SK-N-SH treated with all-trans-retinoic acid at 6 μM for 48 hours (cell line): ENCODE data around the gene PLA2G2A.

Experiments
- ATAC-seq: fragments of 200-7000 bp; cut with Tn5 transposase; 3 replicates; pipeline ENCODE4 v1.9.1; 2020; ENCODE audit warnings: mild to moderate bottlenecking, moderate library complexity
- ARNTL ChIP-seq: fragments of 450-650 bp; formaldehyde crosslinking; IDR thresholded peaks from 2 replicates; pipeline ENCODE4 v1.5.0; 2020; ENCODE audit warnings: low read depth, mild to moderate bottlenecking, moderate library complexity, borderline replicate concordance
- BACH2 ChIP-seq: fragments of 250-450 bp; sonication (Bioruptor Pico); IDR thresholded peaks from 2 replicates; pipeline ENCODE4 v1.9.0; 2021; ENCODE audit warnings: mild to moderate bottlenecking, borderline replicate concordance
- CREB5 ChIP-seq: fragments of 250-450 bp; sonication (Bioruptor Pico); IDR thresholded peaks from 2 replicates; pipeline ENCODE4 v1.5.1; 2020; ENCODE audit warnings: low read depth, mild to moderate bottlenecking, moderate library complexity
- CSDC2 ChIP-seq: fragments of 250-450 bp; sonication (Bioruptor Pico); IDR thresholded peaks from 2 replicates; pipeline ENCODE4 v1.5.0; 2020; ENCODE audit warnings: mild to moderate bottlenecking, moderate library complexity
- CSRNP3 ChIP-seq: fragments of 250-450 bp; sonication (Bioruptor Pico); IDR thresholded peaks from 2 replicates; pipeline ENCODE4 v1.5.1; 2021; ENCODE audit warnings: mild to moderate bottlenecking, moderate library complexity
- ESRRG ChIP-seq: fragments of 250-450 bp; sonication (Bioruptor Pico); IDR thresholded peaks from 2 replicates; pipeline ENCODE4 v1.6.1; 2021; ENCODE audit warnings: mild to moderate bottlenecking
- GLIS3 ChIP-seq: fragments of 250-450 bp; sonication (Bioruptor Pico); IDR thresholded peaks from 2 replicates; pipeline ENCODE4 v1.5.0; 2020; ENCODE audit warnings: mild to moderate bottlenecking, moderate library complexity
- ISL1 ChIP-seq: fragments of 250-450 bp; sonication (Bioruptor Pico); IDR thresholded peaks from 2 replicates; pipeline ENCODE4 v2.1.2; 2022; ENCODE audit warnings: mild to moderate bottlenecking, moderate library complexity
- OSR1 ChIP-seq: fragments of 250-450 bp; sonication (Bioruptor Pico); IDR thresholded peaks from 2 replicates; pipeline ENCODE4 v1.8.0; 2022; ENCODE audit warnings: moderate library complexity, mild to moderate bottlenecking, inconsistent platforms
- PATZ1 ChIP-seq: fragments of 250-450 bp; sonication (Bioruptor Pico); IDR thresholded peaks from 2 replicates; pipeline ENCODE4 v1.8.0; 2020; ENCODE audit warnings: mild to moderate bottlenecking, moderate library complexity, borderline replicate concordance
- POU6F1 ChIP-seq: fragments of 250-450 bp; sonication (Bioruptor Pico); IDR thresholded peaks from 2 replicates; pipeline ENCODE4 v1.8.0; 2021; ENCODE audit warnings: low read depth, mild to moderate bottlenecking, moderate library complexity, borderline replicate concordance
- PPARA ChIP-seq: fragments of 250-450 bp; sonication (Bioruptor Pico); IDR thresholded peaks from 2 replicates; pipeline ENCODE4 v1.5.0; 2020; ENCODE audit warnings: mild to moderate bottlenecking, borderline replicate concordance
- SNAI2 ChIP-seq: fragments of 250-450 bp; sonication (Bioruptor Pico); IDR thresholded peaks from 2 replicates; pipeline ENCODE4 v1.5.0; 2020; ENCODE audit warnings: mild to moderate bottlenecking, moderate library complexity
- TCF4 ChIP-seq: fragments of 250-450 bp; sonication (Bioruptor Pico); IDR thresholded peaks from 2 replicates; pipeline ENCODE4 v1.8.0; 2021; ENCODE audit warnings: mild to moderate bottlenecking, moderate library complexity, borderline replicate concordance
- TOX ChIP-seq: fragments of 250-450 bp; sonication (Bioruptor Pico); IDR thresholded peaks from 2 replicates; pipeline ENCODE4 v1.8.0; 2021; ENCODE audit warnings: mild to moderate bottlenecking, moderate library complexity, borderline replicate concordance
- ZC3H10 ChIP-seq: fragments of 250-450 bp; sonication (Bioruptor Pico); IDR thresholded peaks from 2 replicates; pipeline ENCODE4 v1.5.1; 2021; ENCODE audit warnings: mild to moderate bottlenecking, moderate library complexity
- ZFP3 ChIP-seq: fragments of 250-450 bp; sonication (Bioruptor Pico); IDR thresholded peaks from 2 replicates; pipeline ENCODE4 v1.5.0; 2020; ENCODE audit warnings: mild to moderate bottlenecking, moderate library complexity
- ZFP30 ChIP-seq: fragments of 450-650 bp; formaldehyde crosslinking; IDR thresholded peaks from 2 replicates; pipeline ENCODE4 v1.5.0; 2022; ENCODE audit warnings: mild to moderate bottlenecking, moderate library complexity
- ZNF565 ChIP-seq: fragments of 450-650 bp; formaldehyde crosslinking; conservative IDR thresholded peaks from 2 replicates; pipeline ENCODE4 v1.5.0; 2020; ENCODE audit warnings: low read depth, mild to moderate bottlenecking, moderate library complexity
- ZNF70 ChIP-seq: fragments of 450-650 bp; formaldehyde crosslinking; IDR thresholded peaks from 2 replicates; pipeline ENCODE4 v1.5.0; 2020; ENCODE audit warnings: mild to moderate bottlenecking, moderate library complexity
- ZNF8 ChIP-seq: fragments of 450-650 bp; formaldehyde crosslinking; IDR thresholded peaks from 2 replicates; pipeline ENCODE4 v1.5.0; 2020; ENCODE audit warnings: mild to moderate bottlenecking, moderate library complexity

PLA2G2A gene

GRCh38 chr1:19979494-19979977, at the start of gene PLA2G2A:
PLA2G2A (minus strand) TSS chr1:19979618; CDS start chr1:19978773, 845 bp downstream.
- TF ChIP-seq SNAI2 (no peak), GLIS3 (CRISPR knock-in tag) (no peak)
- ATAC-seq = no peak

GRCh38 chr1:20028726-20029125, 49.3 kb upstream of the PLA2G2A start:
- TF ChIP-seq ESRRG (CRISPR knock-in tag) (no peak), TCF4 (no peak), CSRNP3 (CRISPR knock-in tag) (no peak), ZC3H10 (CRISPR knock-in tag) (no peak), GLIS3 (CRISPR knock-in tag) (no peak), CSDC2 (no peak)

GRCh38 chr1:20028125-20028524, 48.7 kb upstream of the PLA2G2A start:
- ATAC-seq = no peak
- no peak for TF ChIP-seq BACH2 (CRISPR knock-in tag)
- no peak for TF ChIP-seq ZC3H10 (CRISPR knock-in tag)
- TF ChIP-seq TCF4 = no peak
- no peak for TF ChIP-seq ZNF565 (CRISPR knock-in tag)
- TF ChIP-seq ISL1 (CRISPR knock-in tag) = no peak
- TF ChIP-seq POU6F1 (CRISPR knock-in tag) = no peak
- TF ChIP-seq ZFP3 (CRISPR knock-in tag) = no peak
- no peak for TF ChIP-seq SNAI2
- TF ChIP-seq ZFP30 (CRISPR knock-in tag) = no peak
- no peak for TF ChIP-seq ZNF70 (CRISPR knock-in tag)
- TF ChIP-seq GLIS3 (CRISPR knock-in tag) = no peak
- TF ChIP-seq CREB5 (CRISPR knock-in tag) = no peak
- TF ChIP-seq OSR1 = no peak
- no peak for TF ChIP-seq CSRNP3 (CRISPR knock-in tag)
- TF ChIP-seq CSDC2 = no peak
- TF ChIP-seq ESRRG (CRISPR knock-in tag) = no peak
- no peak for TF ChIP-seq PPARA (CRISPR knock-in tag)

More at GRCh38 chr1:20028726-20029125, 49.3 kb upstream of the PLA2G2A start:
- ATAC-seq = no peak

GRCh38 chr1:20017741-20018140, 38.3 kb upstream of the PLA2G2A start:
- TF ChIP-seq TCF4 (no peak), ZNF8 (CRISPR knock-in tag) (no peak), PPARA (CRISPR knock-in tag) (no peak), ESRRG (CRISPR knock-in tag) (no peak), POU6F1 (CRISPR knock-in tag) (no peak), ZNF565 (CRISPR knock-in tag) (no peak), SNAI2 (no peak), PATZ1 (CRISPR knock-in tag) (no peak), CSDC2 (no peak), CREB5 (CRISPR knock-in tag) (no peak), ZFP30 (CRISPR knock-in tag) (no peak), OSR1 (no peak), ARNTL (CRISPR knock-in tag) (no peak), CSRNP3 (CRISPR knock-in tag) (no peak), ZFP3 (CRISPR knock-in tag) (no peak), TOX (CRISPR knock-in tag) (no peak), ZNF70 (CRISPR knock-in tag) (no peak)
- no peak for ATAC-seq
